Stimulated activated naive CD8-positive, alpha-beta T cell treated with anti-CD3 and anti-CD28 coated beads, Interleukin-15, Interleukin-2, amounts not matched to agents 100 U/mL and 50 U/mL, for 24 hours (primary cell): Measurements from ENCODE around the gene GABRB3.
"Not testable (repeated sequence)": the region's sequence is repeated elsewhere in the genome, so short reads cannot be mapped to it uniquely, and the experiment has no call there.

Experiments used
- ATAC-seq: fragments of 150-1000 bp; cut with Tn5 transposase; one replicate; pipeline ENCODE4 v1.10.0; 2021
- DNase-seq: peaks from one replicate; pipeline ENCODE4 v3.0.0; 2021

Gene GABRB3

DNA sequence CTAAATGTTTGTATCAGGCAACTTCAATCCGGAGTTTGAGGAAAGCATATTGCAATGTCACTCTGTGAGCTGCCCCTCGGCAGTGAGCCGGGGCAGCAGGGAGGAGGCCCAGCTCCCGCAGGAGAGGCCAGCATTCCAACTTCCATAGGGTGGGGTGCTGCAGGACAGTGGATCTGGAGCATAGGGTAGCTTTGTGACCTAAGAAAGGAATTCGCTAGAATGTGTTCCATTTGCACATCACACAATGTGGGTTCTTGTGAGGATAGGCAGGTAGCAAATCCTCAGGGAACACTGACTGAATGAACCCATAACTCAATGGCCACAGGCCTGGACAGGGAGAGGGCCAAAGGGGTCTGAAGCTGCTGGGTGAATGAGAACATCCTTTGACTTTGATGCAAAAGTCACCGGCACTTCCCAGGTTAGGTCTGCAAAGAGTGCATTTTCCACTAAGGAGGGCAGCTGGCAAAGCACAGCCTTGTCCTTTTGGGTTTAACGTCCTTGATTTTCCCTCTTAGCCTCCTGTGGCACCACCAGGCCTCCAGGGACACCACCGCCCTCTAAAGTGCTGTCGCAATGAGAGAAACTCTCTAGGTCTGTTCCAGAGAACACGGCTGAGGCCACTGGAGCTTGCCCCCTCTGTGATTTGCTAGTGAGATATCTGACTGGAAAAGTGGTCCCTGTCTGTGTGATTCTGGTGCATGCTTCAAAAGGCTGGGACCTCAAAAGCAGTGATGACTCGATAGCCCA lies 36.2 kb downstream of the GABRB3 start:
- ATAC-seq (no peak), DNase-seq (no peak)

DNA sequence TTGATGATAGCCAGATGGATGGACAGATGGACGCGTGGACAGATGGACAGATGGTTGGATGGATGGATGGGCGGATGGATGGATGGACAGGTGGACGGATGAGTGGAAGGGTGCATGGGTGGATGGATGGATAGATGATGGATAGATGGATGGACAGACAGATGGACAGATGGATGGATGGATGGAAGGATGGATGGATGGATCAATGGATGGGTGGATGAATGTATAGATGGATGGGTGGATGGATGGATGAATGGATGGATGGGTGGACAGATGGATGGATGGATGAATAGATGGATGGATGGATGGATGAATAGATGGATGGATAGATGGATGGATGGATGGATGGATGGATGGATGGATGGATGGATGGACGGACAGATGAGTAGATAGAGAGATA lies 40.9 kb downstream of the GABRB3 start:
- ATAC-seq, result no peak
- DNase-seq, result no peak

DNA sequence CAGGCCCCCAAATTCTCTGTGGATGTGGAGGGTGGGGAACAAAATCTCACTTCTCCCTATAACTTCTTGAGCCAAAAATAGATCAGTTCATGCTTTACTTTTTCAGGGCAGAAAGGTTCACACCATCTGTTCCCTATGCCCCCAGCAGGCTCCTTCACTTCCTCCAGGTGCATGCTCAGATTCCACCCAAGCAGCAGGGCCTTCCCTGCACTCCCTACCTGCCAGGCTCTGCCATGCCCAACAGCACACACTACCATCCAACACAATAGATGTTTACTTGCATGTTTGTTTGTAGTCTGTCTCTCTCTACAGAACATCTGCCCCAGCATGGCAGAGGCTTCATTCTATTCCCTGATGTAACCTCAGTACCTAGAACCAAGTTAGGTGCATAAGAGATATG lies 43.3 kb downstream of the GABRB3 start:
- DNase-seq (no peak), ATAC-seq (no peak)

DNA sequence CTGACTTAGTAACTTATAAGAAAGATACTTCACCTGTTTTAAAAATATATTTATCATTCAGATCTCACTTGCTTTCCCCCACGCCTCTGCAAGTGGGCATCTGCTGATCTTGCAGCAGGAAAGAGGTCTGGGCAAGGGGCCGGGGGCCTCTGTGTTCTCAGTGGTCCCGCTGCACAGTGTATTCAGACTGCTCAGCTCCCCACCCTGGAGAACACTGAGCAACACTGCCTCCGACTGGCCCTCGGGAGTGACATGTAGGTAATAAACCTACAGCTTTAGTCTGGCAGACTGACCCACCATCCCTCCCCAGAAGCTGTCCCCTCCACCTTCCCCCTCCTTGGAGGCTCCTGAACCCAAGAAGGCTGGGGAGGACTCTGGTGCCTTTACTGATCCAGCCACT lies 43.8 kb downstream of the GABRB3 start:
- DNase-seq (no peak), ATAC-seq (no peak)

DNA sequence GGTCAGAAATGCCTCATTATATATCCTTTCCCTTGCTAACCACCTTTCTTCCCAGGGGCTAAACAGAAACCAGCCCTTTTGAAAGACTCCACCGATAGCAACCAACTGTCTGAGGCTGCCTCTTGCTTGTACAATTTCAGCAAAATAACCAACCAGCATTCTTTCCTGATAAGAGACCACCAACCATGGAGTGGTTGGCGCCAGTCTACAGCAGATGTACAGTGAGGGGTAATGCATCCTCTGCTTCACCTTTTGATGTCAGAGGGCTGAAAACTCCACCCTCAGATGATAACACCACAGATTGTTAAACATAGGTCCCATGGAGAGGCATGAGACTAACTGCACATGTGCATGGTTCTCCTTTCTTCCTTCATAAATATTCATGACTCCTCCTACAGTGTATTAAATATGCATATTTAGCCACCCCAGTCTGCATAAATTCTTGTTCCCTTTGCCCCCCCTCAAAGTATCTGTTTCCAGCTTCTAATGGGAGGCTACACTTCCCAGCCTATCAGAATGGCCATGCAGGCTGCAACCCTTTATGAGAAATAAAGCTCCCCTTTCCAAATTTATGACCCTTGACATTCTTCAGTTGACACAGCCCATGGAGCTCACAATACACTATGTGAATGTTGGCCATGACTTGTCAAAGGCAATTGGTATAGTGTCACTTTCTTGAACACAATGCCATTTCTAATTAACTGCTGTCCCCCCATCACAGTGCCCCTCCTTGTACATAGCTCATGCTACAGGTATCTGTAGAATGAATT lies 48.3 kb downstream of the GABRB3 start:
- ATAC-seq (no peak), DNase-seq (no peak)

DNA sequence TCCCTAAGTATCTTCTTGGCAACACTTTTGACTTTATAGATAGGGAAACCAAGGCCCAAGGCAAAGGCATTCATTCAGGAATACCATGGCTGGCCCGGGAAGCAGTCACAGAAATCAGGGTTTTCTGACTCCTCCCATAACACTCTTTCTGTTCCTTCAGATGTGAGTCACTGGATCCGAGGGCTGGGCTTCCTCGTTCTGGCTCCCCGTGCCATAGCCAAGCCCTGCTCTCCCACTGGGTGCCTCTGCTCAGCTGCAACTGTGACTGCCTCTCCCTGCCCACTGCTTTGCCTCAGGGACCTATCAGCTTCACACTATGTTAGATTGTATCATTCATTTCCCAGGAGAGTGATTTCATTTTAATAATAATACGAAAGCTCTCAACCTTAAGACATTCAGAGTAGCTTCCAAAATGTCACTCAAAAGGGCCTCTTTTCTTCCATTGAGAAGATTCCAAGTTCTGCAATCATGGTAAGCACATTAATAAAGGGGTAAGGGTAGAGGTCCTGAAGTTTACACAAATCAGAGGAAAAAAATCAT lies 50.2 kb downstream of the GABRB3 start:
- ATAC-seq (no peak), DNase-seq (no peak)

DNA sequence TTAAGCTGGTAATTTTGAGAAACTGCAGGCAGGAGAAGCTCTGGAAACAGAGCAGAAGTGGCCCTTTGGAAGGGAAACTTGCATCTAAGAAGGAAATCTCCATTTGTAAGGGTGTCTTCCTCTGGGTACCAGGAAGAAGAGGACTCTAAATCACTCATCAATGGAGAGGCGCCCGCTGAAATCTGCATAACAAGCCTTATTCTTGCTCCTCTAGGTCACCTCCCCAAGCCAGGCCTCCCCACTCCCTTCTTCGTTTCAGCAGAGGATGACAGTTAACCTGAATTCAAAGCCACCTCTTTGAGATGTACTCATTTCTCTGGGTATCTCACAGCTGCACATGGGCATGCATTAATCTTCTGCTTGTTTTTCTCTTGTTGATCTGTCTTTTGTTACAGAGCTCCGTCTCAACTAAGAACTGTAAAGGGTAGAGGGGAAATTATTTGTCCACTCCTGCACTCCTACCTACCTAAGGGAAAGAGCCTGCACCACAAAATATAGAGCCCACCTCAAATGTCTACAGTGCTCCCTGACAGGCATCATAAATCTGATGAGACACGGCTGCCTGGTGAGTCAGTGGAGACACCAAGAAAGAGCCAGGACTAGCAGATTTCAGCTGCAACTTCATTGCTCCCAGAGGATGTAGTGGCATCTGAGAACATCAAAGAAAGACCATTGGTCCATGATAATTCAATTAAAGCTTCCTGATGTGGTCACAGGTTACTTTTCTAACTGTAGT lies 51.5 kb downstream of the GABRB3 start:
- ATAC-seq (no peak), DNase-seq (no peak)

DNA sequence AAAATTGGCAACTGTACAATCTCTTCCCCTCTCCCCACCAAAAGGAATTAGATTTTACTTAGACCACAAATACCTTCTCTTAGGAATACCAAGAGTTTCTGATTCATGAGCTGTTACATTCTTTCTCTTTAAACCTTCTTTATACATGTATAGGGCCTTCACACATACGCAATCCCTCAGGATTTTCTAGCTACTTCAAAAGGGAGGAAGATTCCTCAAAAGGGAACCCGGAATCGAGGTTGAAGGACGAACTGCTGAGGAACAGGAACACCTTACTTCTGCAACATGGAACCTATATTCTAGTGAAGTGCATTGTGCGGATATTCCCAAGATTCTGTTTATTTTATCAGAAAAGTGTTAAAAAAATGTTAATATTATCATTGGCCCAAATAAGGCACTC lies 52.3 kb downstream of the GABRB3 start:
- DNase-seq, result no peak

DNA sequence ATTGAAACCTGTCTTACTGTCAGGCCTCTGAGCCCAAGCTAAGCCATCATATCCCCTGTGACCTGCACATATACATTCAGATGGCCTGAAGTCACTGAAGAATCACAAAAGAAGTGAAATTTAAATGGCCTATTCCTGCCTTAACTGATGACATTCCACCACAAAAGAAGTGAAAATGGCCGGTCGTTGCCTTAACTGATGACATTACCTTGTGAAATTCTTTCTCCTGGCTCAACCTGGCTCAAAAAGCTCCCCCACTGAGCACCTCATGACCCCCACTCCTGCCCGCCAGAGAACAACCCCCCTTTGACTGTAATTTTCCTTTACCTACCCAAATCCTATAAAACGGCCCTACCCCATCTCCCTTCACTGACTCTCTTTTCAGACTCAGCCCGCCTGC lies 53.0 kb downstream of the GABRB3 start:
- DNase-seq, ATAC-seq: not testable (repeated sequence)

More for the DNA sequence above, 52.3 kb downstream of the GABRB3 start:
- ATAC-seq, result no peak

DNA sequence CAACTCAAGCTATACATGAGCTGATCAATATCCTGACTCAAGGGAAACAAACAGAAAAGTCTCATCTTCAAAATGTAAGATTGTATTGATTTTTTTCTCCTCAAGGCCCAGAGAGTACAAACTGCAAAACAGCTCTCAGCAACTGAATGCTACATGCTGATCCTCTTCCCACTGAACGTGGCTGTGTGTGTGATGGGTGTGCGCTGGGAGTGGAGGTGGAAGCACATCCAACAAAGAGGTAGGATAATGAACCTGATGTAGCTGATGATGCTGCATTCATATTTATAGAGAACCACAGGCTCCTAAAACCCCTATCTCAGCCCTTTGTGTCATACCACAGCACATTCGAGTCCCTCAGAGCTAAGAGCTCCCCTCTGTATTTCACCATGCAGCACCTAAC lies 56.8 kb downstream of the GABRB3 start:
- DNase-seq (no peak), ATAC-seq (no peak)

DNA sequence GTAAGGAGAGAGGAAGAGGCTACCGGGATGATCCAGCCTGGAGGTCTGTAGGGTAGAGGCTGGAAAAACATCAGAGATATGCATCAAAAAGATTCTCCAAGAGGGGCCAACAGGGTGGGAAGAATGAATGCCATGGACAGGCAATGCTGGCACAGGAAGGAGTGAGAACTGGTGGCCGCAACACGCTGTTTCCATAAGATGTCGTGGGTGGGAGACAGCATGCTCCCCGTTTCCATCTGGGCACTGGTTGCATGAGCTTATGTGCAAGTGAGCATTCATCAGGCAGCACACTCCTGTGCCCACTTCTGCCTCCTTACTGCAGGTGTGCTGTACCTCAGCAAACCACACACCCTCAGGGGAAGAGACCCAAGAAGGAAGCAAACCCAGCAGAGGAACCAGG lies 59.4 kb downstream of the GABRB3 start:
- no peak for ATAC-seq

DNA sequence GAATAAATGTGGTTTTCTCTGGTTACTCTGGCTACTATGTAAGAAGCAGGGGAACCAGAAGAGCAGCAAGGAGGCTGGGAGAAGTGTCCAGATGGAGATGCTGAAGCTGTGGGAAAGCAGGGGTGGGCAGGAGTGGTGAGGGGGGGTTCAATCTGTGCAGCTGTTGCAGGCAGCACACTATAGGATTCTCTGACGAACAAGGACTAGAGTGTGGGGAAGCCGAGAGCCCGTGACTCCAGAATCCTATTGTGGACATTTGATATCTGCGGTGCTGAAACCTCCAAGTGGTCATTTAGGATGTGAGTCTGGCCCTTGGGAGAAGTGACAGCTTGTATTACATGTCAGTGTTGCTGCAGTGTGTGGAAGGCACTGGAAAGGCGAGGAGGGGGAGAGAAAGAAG lies 60.5 kb downstream of the GABRB3 start:
- no peak for ATAC-seq
- DNase-seq, result no peak

More for the DNA sequence above, 59.4 kb downstream of the GABRB3 start:
- no peak for DNase-seq

DNA sequence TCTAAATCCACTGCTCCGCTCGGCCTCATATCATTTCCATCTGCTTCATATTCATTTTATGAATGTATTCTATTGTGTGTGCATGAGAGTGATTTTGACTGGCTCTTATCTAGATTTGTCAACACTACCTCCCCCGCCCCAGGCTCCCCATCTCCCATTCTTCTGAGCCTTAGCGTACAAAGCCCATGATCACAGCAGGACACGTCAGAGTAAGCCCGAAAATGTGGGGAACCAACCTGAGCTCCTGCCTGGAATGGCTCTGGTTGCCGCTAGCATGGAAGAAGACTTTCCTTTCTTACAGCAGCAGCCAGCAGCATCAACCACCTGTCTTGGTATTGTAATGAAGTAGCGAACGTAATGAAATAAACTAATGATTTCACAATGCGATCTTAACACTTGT lies 61.4 kb downstream of the GABRB3 start:
- ATAC-seq (no peak), DNase-seq (no peak)

DNA sequence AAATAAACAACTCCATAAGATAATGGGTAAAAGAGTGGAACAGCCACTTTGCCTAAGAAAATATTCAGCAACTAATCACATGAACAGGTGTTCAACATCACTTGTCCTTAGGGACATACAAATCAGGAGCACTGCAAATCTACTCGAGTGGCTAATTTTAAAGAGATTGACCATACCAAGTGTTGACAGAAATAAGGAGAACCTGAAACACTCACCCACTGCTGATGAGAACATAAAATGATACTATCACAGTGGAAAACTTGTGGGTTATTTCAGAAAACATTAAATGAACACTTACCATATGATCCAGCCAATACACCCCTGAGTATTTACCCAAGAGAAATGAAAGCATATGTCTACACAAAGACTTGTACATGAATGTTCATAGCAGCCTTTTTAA lies 70.5 kb downstream of the GABRB3 start:
- no peak for ATAC-seq

DNA sequence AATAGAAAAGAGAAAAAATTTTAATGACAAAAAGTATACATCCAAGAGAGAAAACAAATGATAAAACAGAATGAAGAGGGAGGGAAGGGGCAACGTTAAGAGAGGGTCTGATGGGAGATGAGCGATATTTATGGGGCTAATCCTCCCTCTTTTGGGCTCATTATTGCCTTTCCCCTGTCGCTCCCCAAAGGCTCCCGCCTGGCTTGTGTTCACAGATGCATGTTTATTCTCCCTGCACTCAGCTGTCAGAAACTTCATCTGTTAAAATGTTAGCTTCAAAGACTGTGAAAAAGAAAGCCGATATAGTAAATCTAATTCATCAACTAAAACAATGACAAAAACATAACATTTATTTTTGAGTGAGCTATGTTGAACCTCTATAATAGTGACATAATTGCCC lies 74.3 kb downstream of the GABRB3 start:
- ATAC-seq, result no peak
- no peak for DNase-seq

More for the DNA sequence above, 70.5 kb downstream of the GABRB3 start:
- DNase-seq, result no peak

DNA sequence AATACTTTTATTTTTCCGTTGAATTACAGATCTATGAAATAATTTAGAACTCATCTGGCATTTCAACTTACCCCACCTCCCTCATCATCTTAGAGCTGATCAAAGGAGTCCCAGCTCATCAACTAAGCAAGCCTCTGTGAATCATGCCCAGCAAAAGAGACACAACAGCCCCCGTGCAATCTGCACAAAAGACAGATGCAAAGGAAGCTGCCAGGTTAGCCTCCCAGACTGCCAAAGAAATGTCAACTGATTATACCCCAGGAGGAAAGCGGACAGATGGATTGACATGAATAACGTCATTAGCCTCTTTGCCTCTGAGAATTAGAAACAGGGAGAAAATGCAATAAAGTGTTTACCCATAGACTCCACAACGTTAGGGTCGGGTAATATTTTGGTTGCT lies 75.0 kb downstream of the GABRB3 start:
- ATAC-seq, result no peak
- no peak for DNase-seq

DNA sequence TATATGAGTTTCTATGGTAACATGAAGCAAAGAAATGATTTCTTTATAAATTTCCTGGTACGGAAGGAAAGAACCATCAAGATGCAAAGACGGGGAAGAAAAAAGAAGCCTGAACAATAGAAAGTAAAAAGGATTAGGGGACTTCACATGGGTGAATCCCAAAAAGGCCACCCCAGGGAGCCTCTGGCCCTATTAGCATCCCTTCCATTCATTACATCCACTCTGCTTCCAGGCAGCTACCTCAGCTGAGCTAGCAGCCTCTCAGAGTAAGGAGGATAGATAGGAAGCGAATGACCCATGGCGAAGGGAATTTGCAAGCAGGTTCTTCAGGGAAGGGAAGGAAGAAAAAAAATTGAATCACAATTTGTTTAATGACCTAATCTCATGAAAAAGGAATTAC lies 81.6 kb downstream of the GABRB3 start:
- ATAC-seq, result no peak
- no peak for DNase-seq

DNA sequence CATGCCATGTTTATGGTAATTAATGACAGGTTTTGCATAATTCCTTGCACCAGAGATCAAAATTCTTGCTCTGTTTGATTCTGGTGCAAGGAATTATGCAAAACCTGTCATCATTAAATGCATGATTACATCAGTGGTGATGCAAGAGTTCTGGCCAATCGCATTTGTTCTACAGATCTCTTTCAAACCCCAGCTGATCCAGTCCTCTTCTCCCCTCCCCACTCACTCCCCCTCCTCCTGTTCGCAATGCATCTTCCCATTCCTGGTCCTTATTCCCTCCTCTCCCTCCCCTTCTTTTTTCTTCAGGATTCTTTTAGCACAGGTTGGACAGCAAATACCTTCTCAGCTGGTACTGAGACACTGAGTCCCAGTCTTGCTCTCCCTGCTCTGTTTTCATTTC lies 82.1 kb downstream of the GABRB3 start:
- DNase-seq (no peak), ATAC-seq (no peak)

DNA sequence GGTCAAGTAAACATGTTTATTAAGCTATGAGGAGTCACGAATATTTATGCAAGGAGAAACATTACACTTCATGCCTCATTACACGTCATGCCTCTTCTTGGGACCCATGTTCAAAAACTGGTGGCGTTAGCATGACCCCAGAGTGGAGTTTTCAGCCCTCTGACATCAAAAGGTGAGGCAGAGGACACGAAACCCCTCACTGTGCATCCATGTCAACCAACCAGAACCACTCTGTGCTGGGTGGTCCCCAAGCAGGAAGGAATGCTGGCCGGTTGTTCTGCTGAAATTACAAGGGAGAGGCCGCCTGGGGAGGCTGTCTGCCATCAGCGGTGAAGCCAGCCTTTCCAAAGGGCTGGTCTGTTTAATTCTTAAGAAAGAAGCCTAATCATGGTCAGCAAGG lies 83.4 kb downstream of the GABRB3 start:
- DNase-seq, result no peak
- no peak for ATAC-seq

DNA sequence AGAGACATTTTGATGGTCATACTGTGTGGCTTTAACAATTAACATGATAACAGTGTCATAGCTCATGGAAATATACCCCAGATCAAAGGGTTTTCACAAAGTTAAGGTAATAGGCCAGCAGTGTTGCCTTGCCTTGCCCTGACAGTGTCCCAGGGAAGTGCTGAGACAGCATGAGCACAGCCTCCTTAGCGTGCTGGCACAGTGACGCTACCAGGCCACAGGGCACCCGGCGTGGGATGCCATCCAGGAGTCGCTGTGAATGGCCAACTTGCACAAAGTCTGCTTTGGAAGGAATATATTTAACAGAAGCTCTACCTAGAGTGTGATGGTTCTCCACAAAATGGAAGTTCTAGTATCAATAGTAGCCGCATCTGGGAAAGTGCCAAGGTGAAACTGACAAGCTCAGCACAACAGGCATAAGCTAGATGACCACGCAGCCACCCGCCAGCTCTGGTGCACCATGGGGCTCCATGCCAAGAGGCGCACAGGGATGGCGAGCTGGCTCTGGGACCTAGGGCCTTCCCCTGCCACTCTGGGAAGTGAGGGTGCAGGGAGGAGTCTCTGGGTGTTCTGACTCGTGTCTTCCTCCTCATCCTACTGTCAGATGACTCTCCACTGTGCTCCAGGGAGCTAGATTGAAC lies 86.2 kb downstream of the GABRB3 start:
- no peak for DNase-seq
- no peak for ATAC-seq

DNA sequence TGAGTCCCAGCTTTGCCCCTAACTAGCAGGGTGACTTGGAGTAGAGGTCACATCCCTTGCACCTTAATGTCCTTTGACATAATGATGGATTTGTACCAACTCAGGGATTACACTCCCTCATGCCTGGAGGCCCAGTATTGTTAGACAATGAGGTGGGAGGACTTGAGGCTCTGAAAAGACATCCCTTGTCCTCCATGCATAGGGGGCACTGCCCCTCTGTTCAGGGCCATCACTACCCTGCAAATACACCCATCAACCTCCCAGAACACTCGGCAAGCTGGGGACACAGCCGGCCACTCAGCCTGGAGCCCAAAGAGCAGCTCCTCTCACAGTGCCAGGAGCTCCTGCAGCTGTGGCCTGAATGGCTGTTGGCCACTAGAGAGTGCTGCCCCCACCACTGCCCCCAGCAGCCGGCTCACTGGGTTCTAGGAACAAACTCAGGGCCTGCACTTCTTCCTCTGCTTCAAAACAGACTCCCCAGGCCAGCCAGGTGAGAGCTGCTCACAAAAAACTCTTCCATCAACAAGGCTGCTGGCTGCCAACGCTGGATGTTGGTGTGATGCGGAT lies 90.2 kb downstream of the GABRB3 start:
- DNase-seq, result no peak
- no peak for ATAC-seq

DNA sequence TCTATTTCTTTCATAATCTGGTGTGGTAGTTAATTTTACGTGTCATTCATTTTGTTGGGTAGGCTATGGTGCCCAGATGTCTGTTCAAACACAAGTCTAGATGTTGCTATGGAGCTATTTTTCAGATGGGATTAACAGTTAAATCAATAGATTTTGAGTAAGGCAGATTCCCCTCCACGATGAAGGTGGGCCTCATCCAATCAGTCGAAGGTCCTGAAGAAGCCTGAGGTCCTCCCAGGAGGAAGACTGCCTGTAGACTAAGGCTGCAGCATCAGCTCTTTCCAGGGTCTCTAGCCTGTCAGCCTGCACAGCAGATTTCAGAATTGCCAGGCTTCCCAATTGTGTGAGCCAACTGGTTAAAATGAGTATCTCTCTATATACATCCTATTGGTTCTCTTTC lies 92.9 kb downstream of the GABRB3 start:
- DNase-seq (no peak), ATAC-seq (no peak)
